Measurements from ENCODE around the gene PLCH1. TPM values are rescaled to one million over a fixed set of nuclear protein-coding genes. Genes with fewer than 3 reads are reported as not detected.

The PLCH1 gene
- total and polyA plus RNA-seq, 2 experiments from 2014 or later: 8.1 to 25.3 TPM

DNA sequence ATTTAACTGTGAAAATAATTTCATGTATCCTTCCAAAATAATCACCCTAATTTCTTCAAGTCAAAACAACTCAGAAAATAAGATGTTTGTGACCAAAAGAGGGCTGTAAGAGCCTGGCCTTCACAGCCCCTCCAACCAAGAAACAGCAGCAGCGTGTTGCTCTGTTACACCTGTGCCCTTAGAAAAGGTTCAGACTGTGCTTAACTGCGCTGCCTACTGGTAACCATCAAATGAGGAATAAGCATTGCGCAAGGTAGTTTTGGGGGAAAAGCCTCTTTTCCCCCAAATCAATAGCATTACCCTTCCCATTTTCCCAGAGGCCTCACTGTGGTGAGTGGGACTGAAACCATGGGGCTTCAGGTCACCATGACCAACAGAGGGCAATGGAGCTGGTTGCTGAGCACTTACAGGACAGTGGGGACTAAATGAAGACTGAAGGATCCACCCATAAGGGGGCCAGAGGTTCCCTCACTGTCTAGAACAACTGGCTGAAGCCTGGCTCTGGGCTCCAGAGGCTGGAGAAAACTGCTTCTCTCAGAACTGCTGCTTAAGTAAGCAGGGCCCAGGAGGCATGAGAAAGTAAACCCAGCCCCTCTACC lies 110.7 kb downstream of the PLCH1 start:
- Mint-ChIP-seq H3K9me3 (no peaks in the 10 kb centered on the region), H3K36me3 (ENCODE audit: low read depth) (no peaks in the 10 kb centered on the region), H3K4me3 (no peak overlapping the region), H3K4me1 (peaks cover 30% of the 10 kb centered on the region), H3K27me3 (ENCODE audit: insufficient read depth, low read depth, poor library complexity) (no peaks in the 10 kb centered on the region), H3K27ac (no peak overlapping the region)
- ATAC-seq (peak; percentile 64), DNase-seq (ENCODE audit: low spot score) (no peak)
- no peaks in the 10 kb centered on the region for H3K9me2 ChIP-seq (ENCODE audit: insufficient read depth)
- H3K4me3 ChIP-seq: no peak overlapping the region
- H3K36me3 ChIP-seq (ENCODE audit: insufficient read depth): no peaks in the 10 kb centered on the region
- H3K4me1 ChIP-seq (ENCODE audit: insufficient read depth): peaks cover 20% of the 10 kb centered on the region
- no peaks in the 10 kb centered on the region for H3F3A ChIP-seq (replicated peaks; ENCODE audit: low read depth)
- H2AFZ ChIP-seq: no peak overlapping the region
- H3K27me3 ChIP-seq (ENCODE audit: insufficient read depth): no peaks in the 10 kb centered on the region
- no peaks in the 10 kb centered on the region for H4K20me1 ChIP-seq (replicated peaks; ENCODE audit: insufficient read depth)
- H3K79me2 ChIP-seq (replicated peaks; ENCODE audit: insufficient read depth): no peaks in the 10 kb centered on the region
- peak overlapping the region; percentile 9 for H3K27ac ChIP-seq (ENCODE audit: low read depth)
- TF ChIP-seq ZNF331 (CRISPR knock-in tag; IDR thresholded peaks at IDR 0.05; ENCODE audit: low read depth) (no peak), POLR2AphosphoS5 (IDR thresholded peaks at IDR 0.05; ENCODE audit: low read depth) (no peak), NANOG (IDR thresholded peaks at IDR 0.05; ENCODE audit: borderline replicate concordance) (no peak)
- TF ChIP-seq, protein P1, sequence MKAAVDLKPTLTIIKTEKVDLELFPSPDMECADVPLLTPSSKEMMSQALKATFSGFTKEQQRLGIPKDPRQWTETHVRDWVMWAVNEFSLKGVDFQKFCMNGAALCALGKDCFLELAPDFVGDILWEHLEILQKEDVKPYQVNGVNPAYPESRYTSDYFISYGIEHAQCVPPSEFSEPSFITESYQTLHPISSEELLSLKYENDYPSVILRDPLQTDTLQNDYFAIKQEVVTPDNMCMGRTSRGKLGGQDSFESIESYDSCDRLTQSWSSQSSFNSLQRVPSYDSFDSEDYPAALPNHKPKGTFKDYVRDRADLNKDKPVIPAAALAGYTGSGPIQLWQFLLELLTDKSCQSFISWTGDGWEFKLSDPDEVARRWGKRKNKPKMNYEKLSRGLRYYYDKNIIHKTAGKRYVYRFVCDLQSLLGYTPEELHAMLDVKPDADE (IDR thresholded peaks at IDR 0.05): no peak
- H3K4me2 ChIP-seq: no peak overlapping the region

DNA sequence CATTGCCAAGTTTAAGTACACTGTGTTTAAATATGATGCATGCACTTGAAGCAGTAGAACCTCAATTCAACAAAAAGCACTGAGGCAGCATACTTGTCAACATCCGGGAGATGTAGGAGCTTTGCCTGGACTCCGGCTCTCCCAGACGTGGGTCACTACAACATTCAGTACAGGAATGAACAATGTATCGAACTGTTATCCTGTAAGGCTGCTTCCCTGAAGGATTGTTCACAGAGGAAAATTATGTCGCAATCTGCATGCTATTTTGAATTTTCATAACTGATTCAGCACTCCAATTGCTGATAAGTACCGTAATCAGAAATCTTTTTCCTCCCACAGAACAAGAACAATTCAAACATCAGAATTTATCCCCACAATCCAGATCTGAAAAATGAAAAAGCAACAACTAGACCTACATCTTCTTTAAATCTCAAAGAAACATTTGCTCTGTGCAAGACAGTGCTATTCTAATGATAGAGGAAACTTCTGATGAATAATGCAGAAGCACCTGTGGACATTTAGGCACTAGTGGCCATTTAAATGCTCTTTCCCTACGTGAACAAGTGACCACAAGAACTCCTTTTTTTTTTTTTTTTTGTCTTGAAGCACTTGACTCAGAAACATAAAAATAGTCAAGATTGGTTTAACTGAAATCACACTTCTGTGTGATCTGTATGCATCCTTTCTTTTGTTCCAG lies 113.4 kb downstream of the PLCH1 start:
- Histone ChIP-seq H3K79me2 (replicated peaks; ENCODE audit: insufficient read depth) (no peaks in the 10 kb centered on the region), H3F3A (replicated peaks; ENCODE audit: low read depth) (no peaks in the 10 kb centered on the region), H3K4me2 (no peak overlapping the region), H3K4me3 (no peak overlapping the region), H3K36me3 (ENCODE audit: insufficient read depth) (no peaks in the 10 kb centered on the region), H4K20me1 (replicated peaks; ENCODE audit: insufficient read depth) (no peaks in the 10 kb centered on the region), H2AFZ (no peak overlapping the region), H3K27me3 (ENCODE audit: insufficient read depth) (no peaks in the 10 kb centered on the region), H3K27ac (ENCODE audit: low read depth) (no peak overlapping the region), H3K9me2 (ENCODE audit: insufficient read depth) (no peaks in the 10 kb centered on the region), H3K4me1 (ENCODE audit: insufficient read depth) (peaks cover 27% of the 10 kb centered on the region)
- Mint-ChIP-seq H3K4me1 (peaks cover 39% of the 10 kb centered on the region), H3K36me3 (ENCODE audit: low read depth) (peaks cover 7% of the 10 kb centered on the region), H3K4me3 (no peak overlapping the region), H3K27me3 (ENCODE audit: insufficient read depth, low read depth, poor library complexity) (no peaks in the 10 kb centered on the region), H3K9me3 (no peaks in the 10 kb centered on the region; the same call in 2 of the 3 replicates), H3K27ac (no peak overlapping the region; the same call in 1 of the 2 replicates)
- no peak for TF ChIP-seq ZNF331 (CRISPR knock-in tag; IDR thresholded peaks at IDR 0.05; ENCODE audit: low read depth)
- TF ChIP-seq, protein P1 (IDR thresholded peaks at IDR 0.05): no peak
- ATAC-seq (no peak), DNase-seq (ENCODE audit: low spot score) (no peak)

DNA sequence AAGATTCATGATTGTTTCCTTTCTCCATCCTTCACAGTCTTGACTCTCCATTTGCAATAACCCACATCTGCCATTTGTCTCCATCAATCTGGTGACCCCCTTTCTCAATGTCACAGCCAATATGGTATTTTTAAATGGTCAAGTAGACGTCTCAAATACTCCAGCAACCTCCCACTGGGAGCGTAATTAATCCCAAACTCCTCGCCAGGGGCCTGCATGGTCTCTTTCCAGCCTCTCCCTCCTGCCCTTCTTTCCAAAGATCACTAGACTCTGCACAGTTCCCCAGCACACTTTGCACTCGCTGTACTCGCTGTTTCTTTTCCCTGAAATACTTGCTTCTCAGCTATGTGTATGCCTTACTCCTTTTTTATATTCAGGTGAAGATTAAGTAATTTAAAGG lies 115.3 kb downstream of the PLCH1 start:
- Histone ChIP-seq H3K27me3 (ENCODE audit: insufficient read depth) (no peaks in the 10 kb centered on the region), H3K4me2 (no peak overlapping the region), H3K36me3 (ENCODE audit: insufficient read depth) (no peaks in the 10 kb centered on the region), H2AFZ (no peak overlapping the region), H3K27ac (ENCODE audit: low read depth) (peak overlapping the region; percentile 40), H4K20me1 (replicated peaks; ENCODE audit: insufficient read depth) (no peaks in the 10 kb centered on the region), H3K4me3 (no peak overlapping the region), H3F3A (replicated peaks; ENCODE audit: low read depth) (no peaks in the 10 kb centered on the region), H3K9me2 (ENCODE audit: insufficient read depth) (no peaks in the 10 kb centered on the region), H3K79me2 (replicated peaks; ENCODE audit: insufficient read depth) (peaks cover 6% of the 10 kb centered on the region; the same call in 1 of the 2 replicates), H3K4me1 (ENCODE audit: insufficient read depth) (peaks cover 27% of the 10 kb centered on the region)
- peaks cover 10% of the 10 kb centered on the region; the same call in 2 of the 3 replicates for H3K9me3 Mint-ChIP-seq
- peak overlapping the region; percentile 41 for H3K27ac Mint-ChIP-seq
- DNase-seq (ENCODE audit: low spot score): no peak
- TF ChIP-seq ZNF114 (CRISPR knock-in tag; IDR thresholded peaks at IDR 0.05) (no peak), POLR2AphosphoS5 (IDR thresholded peaks at IDR 0.05; ENCODE audit: low read depth) (no peak), STAT1 (IDR thresholded peaks at IDR 0.05; ENCODE audit: unreplicated experiment) (no peak), NANOG (IDR thresholded peaks at IDR 0.05; ENCODE audit: borderline replicate concordance) (no peak)
- TF ChIP-seq, protein P2, sequence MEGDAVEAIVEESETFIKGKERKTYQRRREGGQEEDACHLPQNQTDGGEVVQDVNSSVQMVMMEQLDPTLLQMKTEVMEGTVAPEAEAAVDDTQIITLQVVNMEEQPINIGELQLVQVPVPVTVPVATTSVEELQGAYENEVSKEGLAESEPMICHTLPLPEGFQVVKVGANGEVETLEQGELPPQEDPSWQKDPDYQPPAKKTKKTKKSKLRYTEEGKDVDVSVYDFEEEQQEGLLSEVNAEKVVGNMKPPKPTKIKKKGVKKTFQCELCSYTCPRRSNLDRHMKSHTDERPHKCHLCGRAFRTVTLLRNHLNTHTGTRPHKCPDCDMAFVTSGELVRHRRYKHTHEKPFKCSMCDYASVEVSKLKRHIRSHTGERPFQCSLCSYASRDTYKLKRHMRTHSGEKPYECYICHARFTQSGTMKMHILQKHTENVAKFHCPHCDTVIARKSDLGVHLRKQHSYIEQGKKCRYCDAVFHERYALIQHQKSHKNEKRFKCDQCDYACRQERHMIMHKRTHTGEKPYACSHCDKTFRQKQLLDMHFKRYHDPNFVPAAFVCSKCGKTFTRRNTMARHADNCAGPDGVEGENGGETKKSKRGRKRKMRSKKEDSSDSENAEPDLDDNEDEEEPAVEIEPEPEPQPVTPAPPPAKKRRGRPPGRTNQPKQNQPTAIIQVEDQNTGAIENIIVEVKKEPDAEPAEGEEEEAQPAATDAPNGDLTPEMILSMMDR (conservative IDR thresholded peaks at IDR 0.05; ENCODE audit: low read depth in 2 of 2): no peak
- TF ChIP-seq, protein P3, sequence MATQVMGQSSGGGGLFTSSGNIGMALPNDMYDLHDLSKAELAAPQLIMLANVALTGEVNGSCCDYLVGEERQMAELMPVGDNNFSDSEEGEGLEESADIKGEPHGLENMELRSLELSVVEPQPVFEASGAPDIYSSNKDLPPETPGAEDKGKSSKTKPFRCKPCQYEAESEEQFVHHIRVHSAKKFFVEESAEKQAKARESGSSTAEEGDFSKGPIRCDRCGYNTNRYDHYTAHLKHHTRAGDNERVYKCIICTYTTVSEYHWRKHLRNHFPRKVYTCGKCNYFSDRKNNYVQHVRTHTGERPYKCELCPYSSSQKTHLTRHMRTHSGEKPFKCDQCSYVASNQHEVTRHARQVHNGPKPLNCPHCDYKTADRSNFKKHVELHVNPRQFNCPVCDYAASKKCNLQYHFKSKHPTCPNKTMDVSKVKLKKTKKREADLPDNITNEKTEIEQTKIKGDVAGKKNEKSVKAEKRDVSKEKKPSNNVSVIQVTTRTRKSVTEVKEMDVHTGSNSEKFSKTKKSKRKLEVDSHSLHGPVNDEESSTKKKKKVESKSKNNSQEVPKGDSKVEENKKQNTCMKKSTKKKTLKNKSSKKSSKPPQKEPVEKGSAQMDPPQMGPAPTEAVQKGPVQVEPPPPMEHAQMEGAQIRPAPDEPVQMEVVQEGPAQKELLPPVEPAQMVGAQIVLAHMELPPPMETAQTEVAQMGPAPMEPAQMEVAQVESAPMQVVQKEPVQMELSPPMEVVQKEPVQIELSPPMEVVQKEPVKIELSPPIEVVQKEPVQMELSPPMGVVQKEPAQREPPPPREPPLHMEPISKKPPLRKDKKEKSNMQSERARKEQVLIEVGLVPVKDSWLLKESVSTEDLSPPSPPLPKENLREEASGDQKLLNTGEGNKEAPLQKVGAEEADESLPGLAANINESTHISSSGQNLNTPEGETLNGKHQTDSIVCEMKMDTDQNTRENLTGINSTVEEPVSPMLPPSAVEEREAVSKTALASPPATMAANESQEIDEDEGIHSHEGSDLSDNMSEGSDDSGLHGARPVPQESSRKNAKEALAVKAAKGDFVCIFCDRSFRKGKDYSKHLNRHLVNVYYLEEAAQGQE (IDR thresholded peaks at IDR 0.05; ENCODE audit: unreplicated experiment): no peak
- no peaks in the 10 kb centered on the region for H3K27me3 Mint-ChIP-seq (ENCODE audit: insufficient read depth, low read depth, poor library complexity)
- ATAC-seq: no peak
- no peak overlapping the region for H3K4me3 Mint-ChIP-seq
- H3K4me1 Mint-ChIP-seq: peaks cover 39% of the 10 kb centered on the region
- H3K36me3 Mint-ChIP-seq (ENCODE audit: low read depth): peaks cover 23% of the 10 kb centered on the region
